Measurements from ENCODE around the gene XKR7.
A peak's percentile ranks its signal among the peaks of the same experiment; 100 is the strongest.
"Not testable (repeated sequence)": the region's sequence is repeated elsewhere in the genome, so short reads cannot be mapped to it uniquely, and the experiment has no call there.

The XKR7 gene

GRCh38 chr20:32013326-32013725, 45.4 kb downstream of the XKR7 start:
- DNase-seq (ENCODE audit: low spot score), result no peak

GRCh38 chr20:32017711-32018251, 49.8 kb downstream of the XKR7 start:
- peak; percentile 34 for DNase-seq (ENCODE audit: low spot score)

DNA sequence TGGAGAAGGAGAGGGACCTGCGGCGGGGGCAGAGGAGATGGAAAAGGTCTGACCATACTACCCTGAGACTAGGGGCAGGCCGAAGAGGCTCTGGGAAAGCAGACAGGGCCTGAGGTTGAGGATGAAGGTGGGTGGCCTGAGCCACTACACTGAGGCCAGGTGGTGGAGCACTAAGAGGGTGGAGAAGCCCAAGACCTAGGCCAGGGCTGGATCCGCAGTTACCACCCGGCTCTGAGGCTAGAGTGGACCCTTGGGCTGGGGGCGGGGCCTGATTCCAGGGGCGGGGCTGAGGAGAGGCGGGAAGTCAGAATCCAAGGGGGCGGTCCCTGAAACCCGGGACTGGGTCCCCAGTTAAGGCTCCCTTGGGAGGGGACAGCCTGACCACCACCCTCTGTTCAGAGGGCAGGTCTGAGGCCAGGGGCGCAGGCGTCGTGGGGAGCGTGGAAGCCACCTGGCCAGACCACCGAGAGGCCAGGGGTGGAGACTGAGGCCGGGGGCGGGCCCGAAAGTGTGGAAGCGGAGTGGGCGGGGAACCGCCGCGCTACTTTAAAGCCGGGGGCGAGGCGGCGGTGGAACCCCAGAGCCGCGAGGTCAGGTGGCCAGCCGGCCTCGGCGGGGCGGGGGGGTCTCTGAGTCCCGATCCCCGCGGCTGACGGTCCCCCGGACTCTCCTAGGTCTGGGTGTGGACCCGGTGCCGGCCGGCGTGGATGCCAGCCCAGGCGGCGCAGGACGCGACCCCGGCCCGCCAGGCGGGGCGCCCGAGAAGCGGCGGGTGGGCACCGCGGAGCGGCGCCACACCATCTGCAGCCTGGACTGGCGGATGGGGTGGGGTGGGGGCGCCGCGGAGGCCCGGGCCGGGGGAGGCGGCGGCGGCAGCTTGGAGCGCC, 50.6 kb downstream of the XKR7 start:
- DNase-seq (ENCODE audit: low spot score), result peak; percentile 16

DNA sequence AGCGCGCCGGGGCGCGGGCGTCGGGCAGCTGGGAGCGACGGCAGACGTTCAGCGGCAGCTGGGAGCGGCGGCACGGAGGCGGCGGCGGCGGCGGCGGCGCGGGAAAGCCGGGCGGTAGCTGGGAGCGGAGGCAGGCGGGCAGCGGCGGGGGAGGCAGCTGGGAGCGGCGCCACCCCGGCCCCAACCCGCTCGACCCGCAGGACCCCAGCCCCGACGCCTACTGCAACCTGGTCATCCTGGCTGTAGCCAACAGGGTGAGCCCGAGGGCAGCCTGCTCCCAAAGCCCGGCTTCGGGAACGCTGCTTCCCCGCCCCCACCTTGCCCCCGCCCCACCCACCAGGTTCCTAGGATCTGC, 51.2 kb downstream of the XKR7 start:
- no peak for DNase-seq (ENCODE audit: low spot score)

- no peak for DNase-seq (ENCODE audit: low spot score)
These were observed 51.9 kb downstream of the XKR7 start for GRCh38 chr20:32019563-32020463.

- no peak for DNase-seq (ENCODE audit: low spot score)
These were observed 53.1 kb downstream of the XKR7 start for GRCh38 chr20:32021091-32021490.

DNA sequence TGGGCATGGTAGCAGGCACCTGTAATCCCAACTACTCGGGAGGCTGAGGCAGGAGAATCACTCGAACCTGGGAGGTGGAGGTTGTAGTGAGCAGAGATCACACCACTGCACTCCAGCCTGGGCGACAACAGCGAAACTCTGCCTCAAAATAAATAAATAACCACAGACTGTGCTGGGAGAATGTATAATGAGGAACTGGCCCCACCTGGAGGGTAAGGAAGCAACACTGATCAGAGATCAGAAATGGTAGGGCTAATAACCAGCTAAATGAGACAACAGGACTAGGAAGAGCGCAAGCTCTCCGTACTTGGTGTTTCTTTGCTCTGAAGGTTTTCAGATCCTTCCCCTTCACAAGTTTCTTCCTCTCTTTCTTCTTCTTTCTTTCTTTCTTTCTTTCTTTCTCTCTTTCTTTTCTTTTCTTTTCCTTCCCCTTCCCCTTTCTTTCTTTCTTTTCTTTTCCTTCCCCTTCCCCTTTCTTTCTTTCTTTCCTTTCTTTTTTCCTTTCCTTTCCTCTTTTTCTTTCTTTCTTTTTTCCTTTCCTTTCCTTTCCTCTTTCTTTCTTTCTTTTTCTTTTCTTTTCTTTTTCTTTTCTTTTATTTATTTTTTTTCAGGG, 56.8 kb downstream of the XKR7 start:
- DNase-seq (ENCODE audit: low spot score), result no peak

DNA sequence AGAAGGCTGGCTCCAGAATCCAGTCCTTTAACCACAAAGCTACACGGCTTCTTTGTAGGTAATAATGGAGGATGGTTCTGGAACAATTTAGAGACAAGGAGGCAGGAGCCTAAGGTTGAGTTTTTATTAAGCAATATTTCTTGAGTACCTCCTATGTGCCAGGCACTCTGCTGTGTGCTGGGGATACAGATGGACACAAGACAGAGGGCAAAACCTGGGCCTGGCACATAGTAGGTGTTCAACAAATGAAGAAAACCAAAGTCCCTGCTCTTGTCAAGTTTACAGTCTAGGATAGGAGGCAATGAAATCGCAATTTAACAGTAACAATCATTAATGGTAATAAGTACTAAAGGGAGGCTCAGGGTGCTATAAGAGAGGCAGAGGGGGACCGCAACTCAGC, 59.7 kb downstream of the XKR7 start:
- DNase-seq (ENCODE audit: low spot score), result no peak

DNA sequence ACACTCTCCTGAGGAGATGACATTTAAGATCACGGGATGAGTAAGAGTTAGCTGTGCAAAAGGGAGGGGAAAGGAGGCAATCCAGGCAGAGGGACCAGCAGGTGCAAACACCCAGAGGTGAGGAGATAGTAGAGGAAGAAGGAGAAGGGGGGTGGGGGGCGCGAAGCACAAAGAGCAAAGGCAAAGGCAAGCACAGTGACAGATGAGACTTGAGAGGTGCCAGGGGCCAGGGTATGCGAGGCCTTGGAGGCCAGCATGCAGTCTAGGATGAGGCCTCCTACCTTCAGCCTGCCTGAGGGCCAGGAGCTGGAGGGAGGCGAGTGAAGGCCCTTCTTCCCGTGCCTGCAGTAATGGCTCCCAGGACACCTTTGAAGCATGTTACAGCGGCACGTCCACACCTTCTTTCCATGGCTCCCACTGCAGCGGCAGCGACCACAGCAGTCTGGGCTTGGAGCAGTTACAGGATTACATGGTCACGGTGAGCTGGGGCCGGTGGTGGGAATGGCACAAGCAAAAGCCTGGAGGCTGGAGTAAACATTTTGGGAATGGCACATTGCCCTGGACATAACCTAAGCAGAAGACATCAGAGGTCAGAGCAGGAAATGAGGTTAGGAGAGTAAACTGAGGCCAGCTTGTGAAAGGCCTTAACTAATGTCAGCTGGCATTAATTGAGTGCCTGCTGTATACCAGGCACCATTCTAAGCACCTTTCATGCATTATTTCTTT, 60.9 kb downstream of the XKR7 start:
- no peak for DNase-seq (ENCODE audit: low spot score)

DNA sequence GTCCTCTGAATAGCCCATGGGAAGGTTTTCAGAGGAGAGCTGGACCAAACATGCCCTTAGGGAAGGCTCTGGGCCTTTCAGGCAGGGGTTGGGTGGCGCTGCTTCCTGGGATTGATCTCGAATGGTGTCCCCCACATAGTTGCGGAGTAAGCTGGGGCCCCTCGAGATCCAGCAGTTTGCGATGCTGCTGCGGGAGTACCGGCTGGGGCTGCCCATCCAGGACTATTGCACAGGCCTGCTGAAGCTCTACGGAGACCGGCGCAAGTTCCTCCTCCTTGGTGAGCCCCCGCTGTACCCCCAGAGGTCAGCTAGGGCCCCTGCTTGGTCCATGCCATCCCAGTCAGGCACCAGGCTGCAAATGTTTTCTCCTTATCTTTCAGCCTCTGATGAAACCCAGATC, 61.6 kb downstream of the XKR7 start:
- DNase-seq (ENCODE audit: low spot score), result no peak

DNA sequence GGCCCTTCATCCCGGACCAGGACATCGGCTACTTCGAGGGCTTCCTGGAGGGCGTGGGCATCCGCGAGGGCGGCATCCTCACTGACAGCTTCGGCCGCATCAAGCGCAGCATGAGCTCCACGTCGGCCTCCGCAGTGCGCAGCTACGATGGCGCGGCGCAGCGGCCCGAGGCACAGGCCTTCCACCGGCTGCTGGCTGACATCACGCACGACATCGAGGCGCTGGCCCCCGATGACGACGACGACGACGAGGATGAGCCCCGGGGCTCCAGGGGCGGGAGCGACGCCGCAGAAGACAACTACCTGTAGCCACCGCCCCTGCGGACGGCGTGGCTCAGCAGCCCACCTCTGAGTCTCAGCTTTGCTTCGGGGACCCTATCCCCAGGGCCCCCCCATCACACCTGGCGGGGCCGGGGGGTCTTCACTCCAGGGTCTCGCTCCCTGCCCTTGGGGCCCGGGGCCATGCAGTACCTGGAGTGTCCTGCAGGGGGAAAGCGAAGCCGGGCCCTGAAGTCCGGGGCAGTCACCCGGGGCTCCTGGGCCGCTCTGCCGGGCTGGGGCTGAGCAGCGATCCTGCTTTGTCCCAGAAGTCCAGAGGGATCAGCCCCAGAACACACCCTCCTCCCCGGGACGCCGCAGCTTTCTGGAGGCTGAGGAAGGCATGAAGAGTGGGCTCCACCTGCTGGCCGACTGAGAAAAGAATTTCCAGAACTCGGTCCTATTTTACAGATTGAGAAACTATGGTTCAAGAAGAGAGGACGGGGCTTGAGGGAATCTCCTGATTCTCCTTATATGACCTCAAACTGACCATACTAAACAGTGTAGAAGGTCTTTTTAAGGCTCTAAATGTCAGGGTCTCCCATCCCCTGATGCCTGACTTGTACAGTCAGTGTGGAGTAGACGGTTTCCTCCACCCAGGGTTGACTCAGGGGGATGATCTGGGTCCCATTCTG, 63.3 kb downstream of the XKR7 start:
- peak; percentile 39 for DNase-seq (ENCODE audit: low spot score)

GRCh38 chr20:32033316-32033715, 65.4 kb downstream of the XKR7 start:
- no peak for DNase-seq (ENCODE audit: low spot score)

DNA sequence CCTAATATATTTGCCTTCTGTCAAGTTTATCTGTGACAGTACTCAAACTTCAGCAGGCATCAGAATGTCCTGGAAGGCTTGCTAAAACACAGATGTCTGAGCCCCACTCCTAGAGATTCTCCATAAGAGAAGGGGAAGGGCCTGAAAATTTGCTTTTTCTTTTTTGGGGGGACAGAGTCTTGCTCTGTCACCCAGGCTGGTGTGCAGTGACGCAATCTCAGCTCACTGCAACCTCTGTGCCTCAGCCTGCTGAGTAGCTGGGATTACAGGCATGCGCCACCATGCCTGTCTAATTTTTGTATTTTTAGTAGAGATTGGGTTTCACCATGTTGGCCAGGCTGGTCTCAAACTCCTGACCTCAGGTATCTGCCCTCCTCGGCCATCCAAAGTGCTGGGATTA, 65.8 kb downstream of the XKR7 start:
- DNase-seq (ENCODE audit: low spot score), result not testable (repeated sequence)

- no peak for DNase-seq (ENCODE audit: low spot score)
These were observed 66.9 kb downstream of the XKR7 start for GRCh38 chr20:32034581-32035425.

- no peak for DNase-seq (ENCODE audit: low spot score)
These were observed 67.5 kb downstream of the XKR7 start for GRCh38 chr20:32035426-32035779.

DNA sequence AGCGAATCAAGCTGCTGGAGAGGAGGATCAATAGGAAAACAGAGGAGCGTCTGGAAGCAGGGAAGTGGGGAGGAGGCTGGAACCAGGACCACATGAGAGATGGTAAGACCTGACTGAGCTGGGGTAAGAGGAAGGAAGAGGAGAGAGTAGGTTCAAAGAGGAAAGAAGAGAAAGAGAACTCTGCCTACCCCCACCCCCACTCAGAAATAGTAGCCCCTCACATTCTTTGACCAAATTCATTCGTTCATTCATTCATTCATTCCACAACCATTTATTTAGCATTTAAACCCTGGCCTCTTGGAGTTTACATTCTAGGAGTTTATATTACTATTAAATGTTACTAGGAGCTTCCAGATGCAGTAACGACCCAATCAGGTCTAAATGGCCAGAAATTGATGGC, 68.3 kb downstream of the XKR7 start:
- no peak for DNase-seq (ENCODE audit: low spot score)

- DNase-seq (ENCODE audit: low spot score), result no peak
These were observed 69.0 kb downstream of the XKR7 start for GRCh38 chr20:32036716-32037485.

GRCh38 chr20:32037929-32038328, 70.0 kb downstream of the XKR7 start:
- DNase-seq (ENCODE audit: low spot score), result no peak

Data from CD4-positive, alpha-beta T cell treated with Interleukin-15 for 4 hours (primary cell).